Measurements from ENCODE around the gene KCNQ1. TPM values are rescaled to one million over a fixed set of nuclear protein-coding genes. Genes with fewer than 3 reads are reported as not detected.

The KCNQ1 gene
- total and polyA plus RNA-seq, 2 donors (not counting 1 experiment from before 2014, with no cell fraction given): 21.5 to 28.8 TPM

DNA sequence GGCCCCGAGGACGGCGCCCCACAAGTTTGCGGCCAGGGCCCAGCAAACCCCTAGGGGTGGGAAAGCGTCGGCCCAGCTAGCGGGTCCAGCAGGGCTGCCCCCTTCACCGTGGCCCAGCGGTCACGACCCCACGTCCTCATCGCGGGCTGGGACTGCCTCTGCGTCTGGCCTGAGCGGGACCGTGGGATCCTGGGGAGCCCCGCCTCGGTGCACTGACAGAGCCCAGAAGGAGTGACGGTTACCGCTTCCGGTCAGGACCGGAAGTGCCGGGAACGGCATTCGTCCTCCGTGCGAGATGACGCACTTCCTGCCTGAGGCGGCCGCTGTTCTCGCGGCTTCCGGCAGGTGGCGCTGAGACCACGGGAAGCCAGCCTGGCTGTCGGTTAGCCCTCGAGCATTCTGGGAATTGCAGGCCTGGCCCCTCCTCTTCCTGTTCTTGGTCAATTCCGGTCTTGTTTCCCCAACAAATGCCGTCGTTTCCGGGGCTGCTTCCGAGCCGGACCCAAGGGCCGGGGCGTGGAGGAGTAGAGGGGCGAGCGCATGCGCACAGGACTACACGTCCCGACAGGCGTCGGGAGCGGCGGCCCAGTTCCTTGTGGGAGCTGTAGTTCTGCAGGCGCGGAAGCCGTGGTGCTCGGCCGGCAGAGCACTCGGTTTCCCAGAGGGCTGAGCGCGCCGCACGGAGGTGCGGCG, 44.6 kb upstream of the KCNQ1 start, which contains the start of gene TSSC4:
TSSC4 (plus strand) TSS at position 682 of the 693 bp plus-strand sequence. CDS start 1,884 bp downstream, outside the sequence.
- Mint-ChIP-seq H3K27me3 (no peaks in the 10 kb centered on the region), H3K9me3 (ENCODE audit: insufficient read depth) (no peaks in the 10 kb centered on the region), H3K27ac (peak within 1 kb of the TSS; percentile 98), H3K4me3 (peak within 1 kb of the TSS; percentile 90), H3K4me1 (peaks cover 25% of the 10 kb centered on the region)
- H2AFZ ChIP-seq (ENCODE audit: insufficient read depth, low read depth, low read length, poor library complexity, severe bottlenecking): peak within 1 kb of the TSS; percentile 92
- no peaks in the 10 kb centered on the region for H3K27me3 ChIP-seq (replicated peaks in 1 of 4; ENCODE audit: control extremely low read depth in 1 of 4, control insufficient read depth in 3 of 4, insufficient read depth in 4 of 4, low read length in 3 of 4)
- H3K9me3 ChIP-seq (ENCODE audit: control extremely low read depth in 1 of 3, control insufficient read depth in 2 of 3, insufficient read depth in 1 of 3, low read length in 2 of 3): no peaks in the 10 kb centered on the region
- peak within 1 kb of the TSS; percentile 85 for H3K4me2 ChIP-seq (replicated peaks; ENCODE audit: low read depth, low read length, poor library complexity, severe bottlenecking)
- peaks cover 43% of the 10 kb centered on the region for H3K79me2 ChIP-seq (ENCODE audit: control insufficient read depth, insufficient read depth, low read length)
- CTCF ChIA-PET: interaction anchor here (0.6 to 8.4 kb wide), 17 partner anchors 9 to 979 kb away, joined by 3 to 78 read pairs (median 4); partner anchors contain the start of gene ZNF195
- peak within 1 kb of the TSS; percentile 99 for H3K9ac ChIP-seq (ENCODE audit: low read length)
- peak; percentile 100 for DNase-seq
- intact Hi-C loops (cut with micrococcal nuclease): loop anchor here (1.0 to 5.0 kb wide), 8 partner anchors 16 to 1703 kb away; partner anchors contain the start of genes CD81, DEAF1, LSP1 and NAP1L4
- peak; percentile 81 for ATAC-seq (ENCODE audit: low read depth)
- TF ChIP-seq, protein P1, sequence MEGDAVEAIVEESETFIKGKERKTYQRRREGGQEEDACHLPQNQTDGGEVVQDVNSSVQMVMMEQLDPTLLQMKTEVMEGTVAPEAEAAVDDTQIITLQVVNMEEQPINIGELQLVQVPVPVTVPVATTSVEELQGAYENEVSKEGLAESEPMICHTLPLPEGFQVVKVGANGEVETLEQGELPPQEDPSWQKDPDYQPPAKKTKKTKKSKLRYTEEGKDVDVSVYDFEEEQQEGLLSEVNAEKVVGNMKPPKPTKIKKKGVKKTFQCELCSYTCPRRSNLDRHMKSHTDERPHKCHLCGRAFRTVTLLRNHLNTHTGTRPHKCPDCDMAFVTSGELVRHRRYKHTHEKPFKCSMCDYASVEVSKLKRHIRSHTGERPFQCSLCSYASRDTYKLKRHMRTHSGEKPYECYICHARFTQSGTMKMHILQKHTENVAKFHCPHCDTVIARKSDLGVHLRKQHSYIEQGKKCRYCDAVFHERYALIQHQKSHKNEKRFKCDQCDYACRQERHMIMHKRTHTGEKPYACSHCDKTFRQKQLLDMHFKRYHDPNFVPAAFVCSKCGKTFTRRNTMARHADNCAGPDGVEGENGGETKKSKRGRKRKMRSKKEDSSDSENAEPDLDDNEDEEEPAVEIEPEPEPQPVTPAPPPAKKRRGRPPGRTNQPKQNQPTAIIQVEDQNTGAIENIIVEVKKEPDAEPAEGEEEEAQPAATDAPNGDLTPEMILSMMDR (IDR thresholded peaks at IDR 0.05): peak; percentile 94
- TF ChIP-seq EZH2 (IDR thresholded peaks at IDR 0.05; ENCODE audit: borderline replicate concordance, insufficient read depth, low read depth, low read length, poor library complexity, severe bottlenecking): no peak
- under 1% methylated on average over 66 of the region's 66 CpGs for WGBS (ENCODE audit: insufficient coverage)
- POLR2A ChIA-PET: interaction anchor here (0.6 to 3.4 kb wide), 14 partner anchors 14 to 1966 kb away, joined by 3 to 42 read pairs (median 6); partner anchors contain the start of genes C11orf21, CD81, KCNQ1 and TRPM5
- peaks cover 0 to 54% of the 10 kb centered on the region in 2 experiments for H3K36me3 ChIP-seq (replicated peaks in 1 of 2; ENCODE audit: control extremely low read depth in 1 of 2, control insufficient read depth in 1 of 2, extremely low read depth in 1 of 2, insufficient read depth in 2 of 2, low read length in 1 of 2)
- H3K27ac ChIP-seq (ENCODE audit: low read length in 2 of 2): peak within 1 kb of the TSS; percentile 91 to 93
- H3K4me1 ChIP-seq (ENCODE audit: control insufficient read depth in 2 of 2, insufficient read depth in 2 of 2, low read length in 2 of 2): peaks cover 26 to 40% of the 10 kb centered on the region in 2 donors
- H4K20me1 ChIP-seq (ENCODE audit: control insufficient read depth, insufficient read depth, low read length, poor library complexity, severe bottlenecking): peaks cover 44% of the 10 kb centered on the region
- peak within 1 kb of the TSS; percentile 87 to 100 (median 95) for H3K4me3 ChIP-seq (ENCODE audit: control extremely low read depth in 1 of 5, extremely low read depth in 1 of 5, insufficient read depth in 1 of 5, low read depth in 2 of 5, low read length in 4 of 5)

Measured in B cell (primary cell).